Karpas-422 (cell line): ENCODE results near the gene SBNO1. TPM values are rescaled to one million over a fixed set of nuclear protein-coding genes. Genes with fewer than 3 reads are reported as not detected.
"Not testable (repeated sequence)": the region's sequence is repeated elsewhere in the genome, so short reads cannot be mapped to it uniquely, and the experiment has no call there.

Experiments used
- DNase-seq: peaks from one replicate; pipeline ENCODE4 v3.0.0-alpha.2; 2015
- H2AFZ ChIP-seq: fragments of 200-600 bp; sonication (generic); 2 replicates; pipeline ENCODE4 v1.6.1; 2014; ENCODE audit warnings: antibody characterized with exemption, low read length, mixed read lengths
- H3K27ac ChIP-seq: fragments of 200-600 bp; sonication (generic); 2 replicates; pipeline ENCODE4 v1.5.1; 2014; ENCODE audit warnings: mild to moderate bottlenecking, low read length, moderate library complexity
- H3K27me3 ChIP-seq: fragments of 200-600 bp; sonication (generic); 2 replicates; pipeline ENCODE4 v1.6.1; 2014; ENCODE audit warnings: low read length, mixed read lengths
- H3K36me3 ChIP-seq: fragments of 200-600 bp; sonication (generic); 2 replicates; pipeline ENCODE4 v1.6.1; 2014; ENCODE audit warnings: low read length, mixed read lengths; ENCODE audit not compliant: insufficient read depth
- H3K4me1 ChIP-seq: fragments of 200-600 bp; sonication (generic); 2 replicates; pipeline ENCODE4 v1.6.1; 2014; ENCODE audit warnings: mild to moderate bottlenecking, low read length, mixed read lengths
- H3K4me2 ChIP-seq: fragments of 200-600 bp; sonication (generic); 2 replicates; pipeline ENCODE4 v1.6.1; 2014; ENCODE audit warnings: low read length, low read depth, mild to moderate bottlenecking; ENCODE audit not compliant: poor library complexity, severe bottlenecking
- H3K4me3 ChIP-seq: fragments of 200-600 bp; sonication (generic); 2 replicates; pipeline ENCODE4 v1.5.1; 2014; ENCODE audit warnings: mild to moderate bottlenecking, antibody characterized with exemption, low read length, mixed read lengths
- H3K79me2 ChIP-seq: fragments of 200-600 bp; sonication (generic); 2 replicates; pipeline ENCODE4 v1.6.1; 2014; ENCODE audit warnings: mild to moderate bottlenecking, low read length, mixed read lengths
- H3K9ac ChIP-seq: fragments of 200-600 bp; sonication (generic); 2 replicates; pipeline ENCODE4 v1.6.0; 2014; ENCODE audit warnings: low read length
- H3K9me2 ChIP-seq: fragments of 200-600 bp; sonication (generic), shearing (Covaris generic); replicated peaks from 2 replicates; pipeline ENCODE4 v1.6.0; 2014; ENCODE audit warnings: mild to moderate bottlenecking, low read length, moderate library complexity; ENCODE audit not compliant: insufficient read depth
- H3K9me3 ChIP-seq: fragments of 300-700, 200-600 bp; sonication (generic); 2 replicates; pipeline ENCODE4 v1.6.1; 2014; ENCODE audit warnings: low read length, mixed read lengths
- H4K20me1 ChIP-seq: fragments of 200-600 bp; sonication (generic); 2 replicates; pipeline ENCODE4 v1.6.1; 2014; ENCODE audit warnings: mild to moderate bottlenecking, antibody characterized with exemption, low read length, low read depth; ENCODE audit not compliant: insufficient read depth
- total RNA-seq: library from RNA; depleted of rRNA; stranded (reverse); fragments of >200 nt; shearing (Covaris generic); gene quantifications from 2 replicates; pipeline ENCODE4 v1.2.3, GENCODE V29; 2014; ENCODE audit warnings: low replicate concordance

The SBNO1 gene
- total RNA-seq, 1 experiment from 2014 or later: 31.5 TPM

DNA sequence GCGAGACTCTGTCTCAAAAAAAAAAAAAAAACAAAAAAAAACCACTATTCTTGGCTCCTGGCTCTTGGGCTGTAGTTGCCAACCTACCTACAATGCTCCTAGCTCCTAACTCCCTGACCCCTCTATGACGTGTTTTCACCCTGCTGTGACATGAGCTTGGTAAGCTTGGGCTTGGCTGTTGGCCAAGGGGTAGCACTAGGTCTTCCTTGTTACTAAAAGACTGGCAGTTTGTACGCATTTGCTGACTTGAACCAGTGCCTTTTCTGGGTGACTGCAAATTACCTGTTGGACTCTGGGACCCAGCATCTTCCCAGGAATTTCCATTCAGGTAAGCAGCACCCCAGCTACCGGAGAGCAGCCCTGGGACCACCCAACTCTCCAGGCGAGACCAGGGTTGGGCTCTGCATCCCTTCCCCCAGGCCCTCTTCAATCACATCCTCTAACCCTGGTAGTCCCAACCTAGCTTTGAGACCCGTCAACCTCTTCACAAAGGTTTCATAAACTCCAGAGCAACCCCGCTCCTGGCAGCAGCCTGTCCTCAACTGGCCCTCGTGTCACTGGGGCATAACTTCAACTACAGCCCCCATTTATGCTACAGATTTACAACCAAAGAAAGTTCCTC lies 101.3 kb downstream of the SBNO1 start:
- peaks cover 22% of the 10 kb centered on the region for H3K36me3 ChIP-seq

DNA sequence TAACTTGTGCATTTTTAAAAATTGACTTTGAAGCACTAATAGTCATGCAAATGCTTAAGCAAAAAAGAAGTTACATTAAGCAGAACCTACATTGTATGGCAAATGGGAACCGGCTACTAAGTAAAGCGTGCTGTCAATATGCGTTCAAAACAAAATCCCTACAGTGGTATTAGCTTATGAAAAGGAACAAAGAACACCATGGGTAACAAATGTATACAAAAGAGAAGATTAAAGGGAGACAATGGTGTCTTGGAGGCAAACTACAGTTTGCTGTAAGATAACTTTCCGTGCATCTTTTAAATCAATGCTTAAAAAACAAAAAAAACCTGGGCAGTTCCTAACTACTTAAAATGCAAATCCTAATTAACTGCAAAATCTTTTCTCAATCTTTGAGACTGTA lies 103.5 kb downstream of the SBNO1 start:
- no peak for DNase-seq
- Histone ChIP-seq H3K4me2 (no peak overlapping the region), H3K9me2 (no peaks in the 10 kb centered on the region), H3K27me3 (no peaks in the 10 kb centered on the region), H2AFZ (no peak overlapping the region), H3K4me3 (no peak overlapping the region), H3K36me3 (peaks cover 30% of the 10 kb centered on the region), H3K27ac (no peak overlapping the region), H3K79me2 (0 out of 2 replicates have a peak, but pooled peaks cover 3% of the 10 kb centered on the region), H3K9ac (no peak overlapping the region), H3K4me1 (no peaks in the 10 kb centered on the region), H3K9me3 (no peaks in the 10 kb centered on the region), H4K20me1 (no peaks in the 10 kb centered on the region)

More for the DNA sequence above, 101.3 kb downstream of the SBNO1 start:
- Histone ChIP-seq H3K27ac (no peak overlapping the region), H2AFZ (no peak overlapping the region), H3K9me2 (no peaks in the 10 kb centered on the region), H3K4me2 (no peak overlapping the region), H3K4me1 (no peaks in the 10 kb centered on the region), H3K4me3 (no peak overlapping the region), H3K9me3 (no peaks in the 10 kb centered on the region), H3K79me2 (peaks cover 17% of the 10 kb centered on the region), H3K9ac (no peak overlapping the region), H3K27me3 (no peaks in the 10 kb centered on the region), H4K20me1 (no peaks in the 10 kb centered on the region)
- DNase-seq: no peak

DNA sequence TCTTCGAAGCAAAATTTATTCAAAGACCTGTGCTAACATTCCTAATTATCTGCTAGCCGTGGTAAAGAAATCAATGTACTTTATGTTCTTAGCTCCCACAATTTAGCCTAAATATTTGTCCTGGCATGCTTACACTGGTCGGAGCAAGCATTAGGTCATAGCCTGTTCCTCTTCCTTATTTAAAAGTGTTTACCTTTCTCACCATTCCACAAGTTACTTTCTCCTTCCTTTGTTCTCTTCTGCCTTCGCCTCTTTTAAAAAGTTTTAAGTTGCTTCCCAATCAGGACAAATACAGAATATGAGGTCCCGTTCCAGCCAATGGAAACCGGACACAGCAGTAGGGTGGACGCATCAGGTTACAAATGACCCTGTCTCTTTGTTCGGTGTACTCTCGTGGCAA lies 104.6 kb downstream of the SBNO1 start:
- Histone ChIP-seq H3K4me1 (no peaks in the 10 kb centered on the region), H2AFZ (no peak overlapping the region), H3K36me3 (peaks cover 35% of the 10 kb centered on the region)

DNA sequence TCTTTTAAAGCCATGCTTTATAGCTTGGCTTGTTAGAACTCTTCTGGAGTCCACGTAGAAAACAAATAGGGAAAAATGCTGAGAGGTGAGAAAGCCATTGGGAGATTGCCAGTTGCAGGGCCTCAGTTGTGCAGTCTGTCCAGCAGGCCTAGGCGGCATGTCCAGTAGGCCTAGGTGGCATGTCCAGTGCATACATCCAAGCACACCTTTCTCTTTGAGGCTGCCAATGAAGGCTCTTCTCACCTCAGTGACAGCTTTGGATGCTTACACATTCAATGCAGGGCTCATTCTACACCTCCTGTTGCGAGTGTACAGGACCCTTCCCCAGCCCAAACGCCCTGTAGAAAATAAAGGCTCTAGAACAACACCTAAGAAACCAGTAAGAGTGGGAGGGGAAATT lies 106.1 kb downstream of the SBNO1 start:
- H3K36me3 ChIP-seq: peaks cover 35% of the 10 kb centered on the region
- no peaks in the 10 kb centered on the region for H3K4me1 ChIP-seq
- H4K20me1 ChIP-seq: no peaks in the 10 kb centered on the region
- no peak overlapping the region for H3K4me3 ChIP-seq
- H3K79me2 ChIP-seq: 0 out of 2 replicates have a peak, but pooled peaks cover 3% of the 10 kb centered on the region
- H2AFZ ChIP-seq: no peak overlapping the region
- no peak overlapping the region for H3K4me2 ChIP-seq
- no peak overlapping the region for H3K27ac ChIP-seq
- no peaks in the 10 kb centered on the region for H3K27me3 ChIP-seq
- DNase-seq: no peak
- no peak overlapping the region for H3K9ac ChIP-seq
- no peaks in the 10 kb centered on the region for H3K9me3 ChIP-seq
- no peaks in the 10 kb centered on the region for H3K9me2 ChIP-seq

More for the DNA sequence above, 104.6 kb downstream of the SBNO1 start:
- Histone ChIP-seq H3K4me2 (no peak overlapping the region), H4K20me1 (no peaks in the 10 kb centered on the region), H3K9me3 (no peaks in the 10 kb centered on the region), H3K27me3 (no peaks in the 10 kb centered on the region), H3K27ac (no peak overlapping the region), H3K9ac (no peak overlapping the region), H3K4me3 (no peak overlapping the region), H3K79me2 (0 out of 2 replicates have a peak, but pooled peaks cover 3% of the 10 kb centered on the region), H3K9me2 (no peaks in the 10 kb centered on the region)
- no peak for DNase-seq

DNA sequence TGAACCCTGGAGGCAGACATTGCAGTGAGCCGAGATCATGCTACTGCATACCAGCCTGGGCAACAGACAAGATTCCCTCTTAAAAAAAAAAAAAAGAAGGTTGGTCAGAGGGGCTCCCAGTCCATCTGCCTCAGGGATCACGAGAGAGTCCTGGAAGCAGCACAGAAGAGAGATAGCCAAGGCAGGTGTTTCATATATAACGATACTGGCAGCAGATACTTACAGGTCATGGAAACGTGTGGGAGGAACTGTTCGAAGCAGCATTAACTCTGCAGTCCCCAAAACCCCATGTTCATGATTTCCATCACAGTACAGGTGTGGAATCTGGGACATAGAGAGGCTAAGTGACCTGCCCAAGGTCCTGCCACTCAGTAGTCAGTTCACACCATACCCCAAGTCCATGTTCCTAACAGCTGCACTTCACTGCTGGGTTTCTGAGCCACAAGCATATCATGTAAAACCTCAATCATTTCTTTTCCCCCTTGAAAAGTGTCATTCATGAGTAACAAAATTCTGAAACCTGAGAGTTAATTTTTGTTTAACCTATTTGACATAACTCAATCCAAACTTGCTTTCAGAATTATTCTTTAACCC lies 109.7 kb downstream of the SBNO1 start:
- H3K36me3 ChIP-seq: peaks cover 13% of the 10 kb centered on the region; the same call in 1 of the 2 replicates
- peaks cover 24% of the 10 kb centered on the region for H3K79me2 ChIP-seq

DNA sequence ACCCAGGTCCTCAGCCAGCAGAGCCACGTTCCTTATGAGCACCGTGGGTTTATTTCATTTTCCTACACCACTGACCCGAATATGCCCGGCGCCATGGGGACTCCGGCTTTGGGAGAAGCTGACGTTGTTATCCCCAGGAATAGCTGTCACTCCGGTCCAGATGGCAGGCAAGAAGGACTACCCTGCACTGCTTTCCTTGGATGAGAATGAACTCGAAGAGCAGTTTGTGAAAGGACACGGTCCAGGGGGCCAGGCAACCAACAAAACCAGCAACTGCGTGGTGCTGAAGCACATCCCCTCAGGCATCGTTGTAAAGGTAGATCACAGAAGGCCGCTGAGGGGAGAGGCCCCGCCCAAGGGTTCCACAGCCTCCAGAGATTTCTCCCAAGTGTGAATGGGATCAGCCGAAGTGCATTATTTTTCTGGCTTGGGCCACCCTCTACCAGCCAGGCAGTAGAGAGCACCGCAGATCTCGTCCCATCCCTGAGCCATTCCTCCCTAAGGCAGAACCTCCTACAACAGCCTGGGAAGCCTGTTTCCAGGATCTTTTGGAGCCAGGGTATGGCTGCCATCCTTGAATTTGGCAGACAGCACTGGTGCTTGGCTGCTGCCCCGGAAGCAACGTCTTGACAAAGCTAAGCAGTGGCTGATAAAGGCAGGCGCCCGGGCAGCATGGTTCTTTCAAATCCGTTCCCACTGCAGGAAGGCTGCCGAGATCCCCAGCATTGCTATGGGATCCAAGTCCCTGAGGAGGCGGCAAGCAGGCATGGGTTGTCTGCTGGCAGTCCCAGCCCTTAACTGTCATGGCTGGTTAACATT lies 110.8 kb downstream of the SBNO1 start:
- Histone ChIP-seq H3K4me1 (no peaks in the 10 kb centered on the region), H3K4me2 (no peak overlapping the region), H3K27ac (no peak overlapping the region), H3K36me3 (peaks cover 13% of the 10 kb centered on the region; the same call in 1 of the 2 replicates), H3K9ac (no peak overlapping the region), H4K20me1 (0 out of 2 replicates have a peak, but pooled peaks cover 4% of the 10 kb centered on the region), H3K9me3 (no peaks in the 10 kb centered on the region), H2AFZ (no peak overlapping the region), H3K79me2 (peaks cover 30% of the 10 kb centered on the region), H3K4me3 (no peak overlapping the region), H3K27me3 (no peaks in the 10 kb centered on the region), H3K9me2 (no peaks in the 10 kb centered on the region)
- DNase-seq: no peak

More for the DNA sequence above, 109.7 kb downstream of the SBNO1 start:
- H3K4me2 ChIP-seq: no peak overlapping the region
- DNase-seq: no peak
- H3K9ac ChIP-seq: no peak overlapping the region
- H3K9me2 ChIP-seq: no peaks in the 10 kb centered on the region
- 0 out of 2 replicates have a peak, but pooled peaks cover 4% of the 10 kb centered on the region for H4K20me1 ChIP-seq
- H2AFZ ChIP-seq: no peak overlapping the region
- H3K27ac ChIP-seq: no peak overlapping the region
- no peaks in the 10 kb centered on the region for H3K4me1 ChIP-seq
- H3K4me3 ChIP-seq: no peak overlapping the region
- H3K9me3 ChIP-seq: no peaks in the 10 kb centered on the region
- no peaks in the 10 kb centered on the region for H3K27me3 ChIP-seq

DNA sequence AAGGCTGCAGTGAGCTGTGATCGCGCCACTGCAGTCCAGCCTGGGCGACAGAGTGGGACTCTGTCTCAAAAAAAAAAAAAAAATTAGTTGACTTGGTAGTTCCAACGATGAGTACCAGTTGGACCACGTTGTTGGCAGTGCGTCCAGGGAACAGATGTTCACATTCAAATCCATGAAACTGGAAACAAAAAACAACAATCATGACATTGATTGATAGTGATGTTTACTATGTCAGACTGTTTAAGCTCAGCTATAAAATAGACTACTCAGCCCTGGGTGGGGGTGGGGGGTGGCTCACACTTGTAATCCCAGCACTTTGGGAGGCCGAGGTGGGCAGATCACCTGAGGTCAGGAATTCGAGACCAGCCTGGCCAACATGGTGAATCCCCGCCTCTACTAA lies 112.3 kb downstream of the SBNO1 start:
- not testable (repeated sequence) for H3K4me1 ChIP-seq, H3K9me3 ChIP-seq, H4K20me1 ChIP-seq, H3K4me2 ChIP-seq, H3K27me3 ChIP-seq, H3K9ac ChIP-seq, H3K27ac ChIP-seq, H3K4me3 ChIP-seq, H2AFZ ChIP-seq, DNase-seq, H3K9me2 ChIP-seq
- peaks cover 12% of the 10 kb centered on the region; the same call in 1 of the 2 replicates for H3K36me3 ChIP-seq
- peaks cover 41% of the 10 kb centered on the region for H3K79me2 ChIP-seq
